KG1 (cell line): Measurements from ENCODE around the gene MAP4K5.

Experiments
- DNase-seq: peaks from one replicate; lab custom pipeline; 2025; lab: John Stamatoyannopoulos, UW

Gene MAP4K5

DNA sequence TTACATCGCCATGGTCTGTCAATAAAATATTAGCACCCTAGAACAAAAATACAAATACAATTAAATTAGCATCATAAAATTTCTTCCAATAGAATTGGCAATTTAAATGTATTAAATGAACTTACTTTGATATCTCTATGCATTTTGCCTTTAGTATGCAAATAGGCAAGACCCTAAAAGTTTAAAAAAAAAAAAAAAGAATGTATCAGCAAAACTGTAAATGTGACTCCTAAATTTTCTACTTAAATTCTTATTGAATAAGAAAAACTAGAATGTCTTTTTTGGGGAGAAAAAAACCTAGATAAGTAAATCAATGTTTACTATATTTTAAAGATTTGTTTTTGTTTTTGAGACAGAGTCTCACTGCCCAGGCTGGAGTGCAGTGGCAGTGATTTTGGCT lies 56.2 kb downstream of the MAP4K5 start:
- DNase-seq = no peak

DNA sequence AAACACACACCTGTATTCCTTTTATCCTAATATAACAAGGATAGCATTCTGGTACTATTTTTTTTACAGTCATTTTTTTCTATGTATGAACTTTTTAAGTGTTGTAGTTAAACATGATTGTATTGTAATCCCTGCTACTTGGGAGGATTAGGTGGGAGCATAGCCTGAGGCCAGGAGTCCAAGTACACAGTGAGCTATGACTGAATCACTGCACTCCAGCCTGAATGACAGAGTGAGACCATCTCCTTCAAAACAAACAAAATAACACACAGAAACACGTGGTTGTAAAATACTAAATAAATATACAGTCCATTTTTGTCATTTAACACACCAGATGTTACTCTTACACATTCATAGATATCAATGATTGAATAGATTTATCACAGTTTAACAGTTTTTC lies 56.9 kb downstream of the MAP4K5 start:
- DNase-seq = no peak

DNA sequence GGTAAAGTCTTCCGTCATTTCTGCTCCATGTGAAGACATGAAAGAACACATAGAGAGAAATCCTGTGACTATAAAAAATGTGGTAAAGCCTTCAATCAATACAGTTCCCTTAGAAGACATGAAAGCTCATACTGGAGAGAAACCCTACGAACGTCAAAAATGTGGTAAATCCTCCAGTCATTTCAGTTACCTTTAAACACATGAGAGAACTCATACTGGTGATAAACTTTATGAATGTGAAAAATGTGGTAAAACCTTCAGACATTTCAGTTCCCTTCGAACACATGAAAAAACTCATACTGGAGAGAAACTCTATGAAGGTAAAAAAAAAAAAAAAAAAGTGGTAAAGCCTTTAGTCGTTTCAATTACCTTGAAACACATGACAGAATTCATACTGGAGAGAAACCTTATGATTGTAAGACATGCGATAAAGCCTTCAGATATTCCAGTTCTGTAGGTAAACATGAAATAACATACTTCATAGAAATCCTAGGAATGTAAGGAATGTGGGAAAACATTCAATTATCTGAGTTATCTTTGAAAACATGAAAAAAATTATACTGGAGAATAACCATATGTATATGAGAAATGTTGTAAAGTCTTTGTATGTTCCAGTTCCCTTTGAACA lies 60.4 kb downstream of the MAP4K5 start:
- DNase-seq = no peak

DNA sequence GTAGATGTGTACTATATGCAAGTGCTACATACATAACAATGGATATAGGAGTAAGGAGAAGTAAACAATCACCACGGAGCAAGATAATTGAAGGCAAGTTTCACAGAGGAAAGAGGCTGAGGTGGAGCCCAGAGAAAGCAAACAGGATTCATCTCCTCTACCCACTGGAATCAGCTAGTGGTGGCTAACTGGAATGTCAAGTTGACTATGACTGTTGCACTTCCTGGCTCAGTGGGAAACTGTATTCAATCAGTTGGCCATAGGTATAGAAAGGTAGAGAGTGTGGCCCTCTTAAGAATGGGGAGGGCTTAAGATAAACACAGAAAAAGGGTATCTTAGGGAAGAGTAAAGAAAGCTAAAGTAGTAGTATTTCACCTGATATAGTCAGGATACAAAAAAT lies 62.4 kb downstream of the MAP4K5 start:
- no peak for DNase-seq

DNA sequence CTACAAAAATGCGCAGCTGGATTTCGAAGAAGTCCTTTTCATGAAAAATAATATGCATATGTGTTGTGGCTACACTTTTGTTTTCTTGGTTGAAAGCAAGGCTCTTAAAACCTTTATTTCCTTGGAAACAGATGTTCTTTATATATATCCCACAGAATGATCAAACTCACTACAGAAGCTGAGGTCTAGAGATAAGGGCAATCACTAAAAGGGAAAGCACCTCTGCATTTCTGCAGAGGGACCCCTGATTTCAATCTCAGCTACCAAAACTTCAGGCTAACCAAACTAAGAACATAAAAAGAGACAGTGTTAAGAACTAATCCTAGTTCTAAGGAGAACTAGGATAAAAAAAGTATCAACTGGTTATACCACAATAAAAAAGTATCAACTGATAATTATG lies 70.3 kb downstream of the MAP4K5 start:
- no peak for DNase-seq

DNA sequence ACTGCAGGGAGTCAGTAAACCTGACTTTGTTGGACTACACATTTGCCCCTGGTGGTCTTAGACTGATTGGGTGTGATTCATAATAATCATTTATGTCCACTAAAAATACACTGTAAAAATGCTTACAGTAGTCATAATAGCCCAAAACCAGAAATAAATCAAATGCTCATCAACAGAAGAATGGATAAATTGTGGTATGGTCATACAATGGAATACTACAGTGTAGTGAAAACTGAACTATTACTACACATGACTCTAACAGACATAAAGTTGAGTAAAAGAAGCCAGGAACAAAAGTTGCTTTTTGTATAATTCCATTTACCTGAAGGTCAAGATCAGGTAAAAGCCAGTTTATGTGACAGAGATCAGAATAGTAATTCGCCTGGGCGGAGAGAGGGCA lies 78.5 kb downstream of the MAP4K5 start:
- DNase-seq = no peak

DNA sequence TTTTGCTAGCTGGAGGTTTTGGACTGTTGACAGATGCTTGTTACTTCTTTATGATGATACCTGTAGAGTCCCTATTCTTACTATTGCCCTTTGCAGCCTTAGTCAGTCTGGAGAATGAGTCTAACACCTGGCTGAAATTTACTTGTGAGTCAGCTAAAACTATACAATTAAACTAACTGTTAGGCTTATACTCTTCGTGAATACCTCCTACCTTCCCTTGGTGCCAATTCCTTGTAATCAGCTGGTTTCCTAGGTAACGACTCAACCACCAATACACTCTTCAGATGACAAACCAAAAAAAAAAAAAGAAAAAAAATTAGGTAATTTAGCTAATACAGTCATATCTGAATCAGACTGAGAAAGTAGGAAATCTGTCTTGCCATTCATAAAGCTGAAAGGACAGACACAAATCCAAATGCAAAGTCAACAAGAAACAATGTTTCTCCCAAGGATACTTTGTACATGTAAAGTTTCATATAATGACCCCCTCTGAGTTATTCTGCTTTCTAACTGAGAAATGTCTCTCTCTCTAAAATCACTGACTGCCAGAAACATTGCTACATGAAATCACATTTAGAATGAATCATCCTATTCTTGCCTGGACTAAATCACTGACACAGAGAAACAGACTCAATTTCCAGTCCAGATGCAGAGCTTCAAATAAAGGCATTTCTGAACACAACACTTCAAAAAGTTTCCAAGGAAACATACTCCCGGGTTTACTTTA lies 79.2 kb downstream of the MAP4K5 start:
- DNase-seq = no peak

DNA sequence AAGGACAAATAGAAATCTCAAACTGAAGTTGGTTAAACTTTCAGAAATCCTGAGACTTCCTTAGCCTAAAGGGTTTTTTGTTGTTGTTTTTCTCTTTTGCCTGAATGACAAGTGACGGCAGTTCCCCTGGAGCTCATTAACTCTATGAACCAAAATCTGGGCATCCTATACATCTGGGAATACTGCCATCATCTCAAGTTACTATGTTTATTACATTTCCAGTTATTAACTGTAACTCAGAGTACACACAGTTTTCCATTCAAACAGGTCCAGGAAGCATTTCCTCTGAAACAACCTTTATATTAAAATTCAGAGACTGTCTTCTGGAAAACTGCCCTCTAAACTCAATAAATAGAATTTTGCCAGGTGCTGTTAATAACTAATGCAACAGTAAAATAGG lies 80.1 kb downstream of the MAP4K5 start:
- no peak for DNase-seq

DNA sequence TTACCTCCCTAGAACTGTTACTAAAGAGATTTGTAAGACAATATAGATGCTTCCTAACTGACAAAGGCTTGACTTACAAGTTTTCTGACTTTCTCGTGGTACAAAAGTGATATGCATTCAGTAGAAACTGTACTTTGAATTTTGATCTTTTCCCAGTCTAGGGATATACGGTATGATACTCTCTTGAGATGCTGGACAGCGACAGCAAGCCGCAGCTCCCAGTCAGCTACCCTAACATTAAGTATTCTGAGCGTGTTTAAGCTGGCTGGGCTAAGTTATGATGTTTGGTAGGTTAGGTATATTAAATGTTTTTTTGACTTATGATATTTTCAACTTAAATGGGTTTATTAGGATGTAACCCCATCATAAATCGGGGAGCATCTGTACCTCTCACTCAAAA lies 80.5 kb downstream of the MAP4K5 start:
- DNase-seq = no peak

DNA sequence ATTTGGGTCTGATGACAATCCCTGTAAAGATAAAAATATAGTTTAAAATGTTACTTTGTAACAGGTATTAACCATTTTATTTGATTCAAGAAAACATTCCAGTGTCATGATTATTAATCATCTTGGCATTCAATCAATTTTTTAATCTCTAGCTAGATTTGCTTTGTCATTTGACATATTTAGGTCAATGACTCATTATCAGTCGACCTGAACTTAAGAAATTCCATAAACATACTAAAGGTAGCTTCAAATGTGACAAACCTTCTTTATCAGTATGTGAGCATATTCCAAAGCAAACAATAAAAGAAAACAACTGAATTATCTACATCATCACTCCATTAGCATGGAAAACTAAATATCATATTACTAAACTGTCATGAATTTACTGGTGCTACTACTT lies 84.9 kb downstream of the MAP4K5 start:
- no peak for DNase-seq

DNA sequence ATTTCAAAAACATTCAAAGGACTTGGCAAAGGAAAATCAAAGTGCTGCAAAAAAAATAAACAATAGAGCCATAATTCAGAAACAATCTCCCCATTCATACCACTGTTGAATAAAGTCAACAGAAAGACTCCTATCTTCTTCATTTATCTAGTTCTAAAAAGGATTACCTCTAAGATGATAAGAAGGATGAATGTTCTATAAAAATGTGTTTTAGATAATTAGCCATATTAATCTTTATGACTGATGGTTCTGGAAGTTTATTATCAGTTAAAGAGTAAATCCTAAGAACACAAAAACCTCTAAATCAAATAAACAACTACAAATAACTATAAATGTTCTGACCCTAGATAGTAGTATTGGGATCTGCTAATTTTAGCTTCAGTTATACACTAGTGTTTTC lies 97.8 kb downstream of the MAP4K5 start:
- no peak for DNase-seq

DNA sequence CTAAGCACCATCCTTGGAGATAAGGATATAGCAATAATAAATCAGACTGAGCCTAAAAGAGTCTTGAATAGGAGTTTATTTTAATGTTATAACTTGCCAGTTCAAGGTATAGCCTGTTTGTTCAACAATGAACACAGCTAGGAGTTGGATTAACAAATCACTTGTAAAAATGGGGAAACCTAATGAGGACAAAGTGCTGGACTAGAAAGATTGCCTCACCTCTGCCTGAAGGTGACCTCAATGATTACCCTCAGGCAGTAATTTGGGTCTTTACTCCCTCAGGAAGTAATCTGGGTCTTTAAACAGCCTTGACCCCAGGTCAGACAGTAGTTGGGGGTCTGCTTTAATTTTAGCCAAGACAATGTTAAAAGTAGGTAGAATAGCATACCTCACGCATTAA lies 100.2 kb downstream of the MAP4K5 start:
- DNase-seq = no peak

DNA sequence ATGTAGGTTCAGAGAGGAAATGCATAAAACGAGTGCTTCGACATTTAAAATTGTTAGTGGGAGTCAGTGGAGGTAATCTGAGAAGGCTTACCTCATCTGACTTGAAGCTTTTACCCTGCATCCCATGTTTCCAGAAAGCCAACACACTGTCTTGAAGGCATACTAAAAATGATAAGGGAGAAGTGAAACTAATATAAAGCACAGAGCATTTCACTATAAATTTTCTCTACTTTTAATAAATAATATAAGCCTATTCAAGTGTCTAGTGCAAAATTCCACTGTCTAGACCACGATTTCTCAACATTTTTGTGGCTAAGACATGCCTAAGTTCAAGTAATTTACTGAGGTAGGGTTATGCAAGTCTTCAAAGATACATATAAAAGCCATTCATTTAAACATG lies 106.6 kb downstream of the MAP4K5 start:
- no peak for DNase-seq

DNA sequence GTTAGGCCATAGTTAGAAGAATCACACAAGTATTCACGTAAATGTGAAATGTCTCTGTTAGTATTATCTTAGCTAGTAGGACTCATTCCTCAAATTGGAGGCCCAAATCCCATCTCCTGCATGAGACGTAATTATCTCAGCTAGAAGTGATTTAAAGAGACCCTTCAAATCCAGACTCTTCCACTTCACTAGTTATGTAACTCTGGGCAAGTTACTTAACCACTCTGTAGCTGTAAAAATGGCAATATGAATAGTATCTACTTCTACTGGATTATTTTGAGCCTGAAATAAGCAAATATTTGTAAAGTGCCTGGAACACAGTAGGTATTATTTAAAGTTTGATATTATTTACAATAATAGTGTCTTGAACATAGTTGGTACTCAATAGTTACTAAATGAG lies 107.3 kb downstream of the MAP4K5 start:
- no peak for DNase-seq

DNA sequence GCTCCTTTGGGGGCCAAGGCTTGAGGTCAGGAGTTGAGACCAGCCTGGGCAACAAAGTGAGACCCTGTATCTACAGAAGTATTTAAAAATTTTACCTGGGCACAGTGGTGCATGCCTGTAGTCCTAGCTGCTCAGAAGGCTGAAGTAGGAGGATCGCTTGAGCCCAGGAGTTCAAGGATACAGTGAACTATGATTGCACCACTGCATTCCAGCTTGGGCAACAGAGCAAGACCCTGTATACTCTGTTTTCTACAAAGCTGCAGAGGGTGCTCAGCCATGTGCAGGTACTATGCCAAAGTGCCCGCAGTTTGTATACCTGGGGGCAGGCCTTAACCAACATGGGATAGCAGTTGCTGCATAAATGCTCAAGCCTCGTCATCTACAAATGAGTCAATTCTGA lies 108.8 kb downstream of the MAP4K5 start:
- no peak for DNase-seq

DNA sequence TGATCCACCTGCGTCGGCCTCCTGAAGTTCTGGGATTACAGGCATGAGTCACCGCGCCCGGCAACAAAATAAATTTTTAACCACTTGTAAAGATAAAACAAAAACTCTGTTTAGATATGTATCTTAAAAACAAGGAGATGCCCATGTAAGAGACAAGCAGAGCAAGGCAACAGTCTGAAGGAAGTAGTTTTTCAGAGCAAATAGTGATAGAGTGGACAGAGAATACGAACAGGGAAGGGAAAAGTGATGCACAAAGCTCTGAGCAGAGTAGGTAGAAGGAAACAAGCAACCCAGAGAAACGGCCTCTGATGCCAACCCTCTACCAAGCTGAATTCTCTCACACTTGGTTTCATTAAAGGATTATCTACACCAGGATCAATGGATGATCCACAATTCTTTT lies 110.9 kb downstream of the MAP4K5 start:
- no peak for DNase-seq

DNA sequence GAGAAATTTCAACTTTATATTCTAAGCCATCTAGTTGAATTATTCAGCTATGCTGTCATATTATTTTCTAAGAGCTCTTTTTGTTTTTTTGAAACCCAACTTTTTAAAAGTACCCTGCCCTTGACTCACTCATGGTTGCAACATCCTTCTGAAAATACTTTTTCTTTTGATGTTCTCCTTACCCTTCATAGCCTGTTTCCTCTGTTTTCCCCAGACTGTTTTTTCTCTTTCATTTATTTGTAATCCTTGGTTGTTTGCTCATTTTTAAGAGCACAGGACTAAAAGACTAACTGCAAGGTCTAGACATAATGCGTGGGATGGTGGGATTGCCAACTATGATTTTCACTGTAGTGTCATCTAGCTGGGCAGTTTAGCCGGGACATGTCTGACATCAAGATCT lies 114.5 kb downstream of the MAP4K5 start:
- no peak for DNase-seq

DNA sequence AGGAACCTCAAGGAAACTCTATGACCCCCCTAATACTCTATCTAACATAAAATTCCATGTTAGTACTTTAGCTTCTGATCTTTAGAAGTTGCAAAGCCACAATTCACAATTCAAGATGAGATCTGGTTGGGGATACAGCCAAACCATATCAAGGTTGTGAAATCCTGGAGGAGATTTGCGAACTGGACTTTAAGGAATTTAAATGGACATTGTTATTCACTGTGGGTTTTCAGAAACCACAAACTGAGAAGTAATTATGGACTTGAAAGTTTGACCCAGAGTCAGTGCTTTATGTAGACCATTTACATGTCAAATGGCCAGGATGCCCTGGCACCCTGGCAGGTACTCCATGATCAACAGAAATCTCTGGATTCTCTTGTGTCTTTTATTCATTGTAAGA lies 121.4 kb downstream of the MAP4K5 start:
- DNase-seq = no peak

DNA sequence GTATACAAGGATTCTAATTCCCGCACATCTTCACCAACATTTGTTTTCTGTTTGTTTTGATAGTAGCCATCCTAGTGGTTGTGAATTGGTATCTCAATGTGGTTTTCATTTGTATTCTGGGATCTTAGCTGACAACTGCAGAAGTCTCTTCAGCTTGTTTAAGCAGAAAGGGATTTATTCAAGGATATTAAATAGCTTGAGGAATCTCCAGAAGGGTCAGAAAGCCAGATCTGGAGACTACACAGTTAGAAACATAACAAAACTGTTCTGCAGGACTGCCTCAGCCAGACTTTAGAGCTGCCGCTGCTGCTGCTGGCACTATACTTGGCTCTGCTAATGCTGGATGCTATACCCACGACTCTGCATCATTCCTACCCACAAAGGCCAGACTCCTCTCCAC lies 122.3 kb downstream of the MAP4K5 start:
- DNase-seq = no peak

DNA sequence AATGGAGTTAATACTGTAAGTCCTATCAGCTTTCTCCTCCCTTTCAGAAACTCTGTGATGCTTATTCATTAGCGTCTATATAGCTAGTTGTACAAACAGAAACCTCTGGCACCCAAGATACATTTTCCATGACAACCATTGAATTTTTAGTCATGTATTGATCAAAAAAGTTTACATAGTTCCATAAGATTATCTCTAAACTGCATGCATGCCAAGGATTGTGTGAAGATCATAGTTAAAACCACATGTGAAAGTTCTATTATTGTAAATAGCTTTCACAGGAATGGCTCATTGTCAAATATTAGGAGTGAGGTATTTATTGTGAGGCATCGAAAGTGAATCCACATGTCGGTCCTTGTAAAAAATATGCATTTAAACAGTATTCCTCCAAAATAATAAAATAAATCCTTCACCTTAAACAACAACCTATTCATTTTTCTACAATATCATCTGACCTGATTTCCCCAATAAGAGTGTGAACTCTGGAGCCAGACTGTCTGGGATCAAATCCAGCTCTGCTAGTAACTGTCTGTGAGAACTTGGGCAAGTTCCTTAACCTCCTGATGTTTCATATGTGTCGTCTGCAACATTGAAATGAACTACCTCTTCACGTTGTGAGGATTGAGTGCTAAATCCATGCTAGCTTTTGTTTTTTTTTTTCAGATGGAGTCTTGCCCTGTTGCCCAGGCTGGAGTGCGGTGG lies 125.1 kb downstream of the MAP4K5 start:
- no peak for DNase-seq

DNA sequence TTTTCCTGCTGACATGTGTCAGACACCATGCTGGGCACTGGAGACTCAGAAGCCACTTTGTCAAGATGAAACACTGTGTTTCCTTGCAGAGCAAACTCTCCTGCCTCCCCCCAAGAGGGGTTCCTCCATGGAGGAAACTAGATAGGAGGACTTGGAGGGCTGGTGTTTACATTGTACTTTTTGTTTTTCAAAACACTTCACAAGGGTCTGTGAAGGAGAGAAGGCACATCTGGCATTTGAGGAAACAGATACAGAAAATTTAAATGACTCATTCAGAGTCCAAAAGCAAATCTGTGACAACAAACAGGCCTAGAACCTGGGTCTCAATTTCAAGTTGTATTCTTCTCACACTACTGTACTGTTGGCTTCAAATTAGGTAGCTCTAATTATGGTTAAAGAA lies 128.9 kb downstream of the MAP4K5 start:
- DNase-seq = no peak

DNA sequence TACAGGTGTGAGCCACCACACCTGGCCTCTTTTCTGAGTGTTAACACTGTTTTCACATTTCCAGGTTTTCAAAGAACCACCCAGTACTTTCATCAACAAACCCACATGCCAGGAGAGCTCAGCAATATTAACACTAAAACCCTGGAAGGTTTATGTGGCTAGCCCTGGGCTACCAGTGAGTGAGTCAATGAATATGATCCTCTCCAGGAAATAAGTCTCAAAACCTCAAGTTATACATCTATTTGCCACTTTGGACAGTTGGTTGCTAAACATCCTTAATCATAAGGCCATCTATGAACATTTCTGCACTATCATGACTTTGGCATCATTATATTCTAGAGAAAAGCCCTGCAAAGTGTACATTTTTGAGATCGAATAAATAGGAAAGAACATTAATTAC lies 129.4 kb downstream of the MAP4K5 start:
- no peak for DNase-seq

DNA sequence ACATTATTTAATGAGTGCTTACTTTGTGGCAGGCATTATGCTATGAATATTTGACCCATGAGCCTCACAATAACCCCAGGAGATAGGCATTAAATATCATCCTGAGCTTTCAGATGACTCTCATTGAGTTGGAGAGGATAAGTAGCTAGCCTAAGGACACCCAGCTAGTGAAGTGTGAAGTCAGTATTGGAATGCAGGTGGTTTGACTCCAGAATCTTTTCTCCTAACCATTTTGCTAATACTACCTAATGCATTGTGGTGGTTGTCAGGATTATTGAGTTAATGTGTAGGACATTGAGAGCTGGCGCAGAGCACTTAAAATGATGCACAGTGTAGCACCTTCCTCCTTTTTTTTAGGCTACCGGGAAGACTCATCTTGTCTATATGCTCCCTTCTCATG lies 131.9 kb downstream of the MAP4K5 start:
- DNase-seq = no peak
